ENCODE results near the gene S100A4. TPM values are rescaled to one million over a fixed set of nuclear protein-coding genes. Genes with fewer than 3 reads are reported as not detected.
A peak's percentile ranks its signal among the peaks of the same experiment; 100 is the strongest.

Gene S100A4
- total RNA-seq, 1 donor from 2014 or later = 337 TPM

GRCh38 chr1:153567621-153568366 lies 22.2 kb upstream of the S100A4 start:
- Mint-ChIP-seq H3K27me3 (ENCODE audit: unreplicated experiment) (no peaks in the 10 kb centered on the region), H3K4me3 (ENCODE audit: unreplicated experiment) (no peak overlapping the region), H3K4me1 (ENCODE audit: unreplicated experiment) (peaks cover 59% of the 10 kb centered on the region), H3K36me3 (ENCODE audit: unreplicated experiment) (no peaks in the 10 kb centered on the region), H3K9me3 (ENCODE audit: unreplicated experiment) (no peaks in the 10 kb centered on the region), H3K27ac (ENCODE audit: unreplicated experiment) (peak overlapping the region; percentile 98)
- no peak for TF ChIP-seq CTCF (IDR thresholded peaks at IDR 0.05)
- DNase-seq (ENCODE audit: extremely low spot score, unreplicated experiment) = no peak

- Mint-ChIP-seq H3K4me3 (ENCODE audit: unreplicated experiment) (no peak overlapping the region), H3K36me3 (ENCODE audit: unreplicated experiment) (no peaks in the 10 kb centered on the region), H3K9me3 (ENCODE audit: unreplicated experiment) (no peaks in the 10 kb centered on the region), H3K27ac (ENCODE audit: unreplicated experiment) (peak overlapping the region; percentile 100), H3K4me1 (ENCODE audit: unreplicated experiment) (peaks cover 53% of the 10 kb centered on the region), H3K27me3 (ENCODE audit: unreplicated experiment) (no peaks in the 10 kb centered on the region)
- peak; percentile 99 for DNase-seq (ENCODE audit: extremely low spot score, unreplicated experiment)
- no peak for TF ChIP-seq CTCF (IDR thresholded peaks at IDR 0.05)
Observed at GRCh38 chr1:153566414-153567371, 21.1 kb upstream of the S100A4 start.

GRCh38 chr1:153565529-153566374 lies 20.1 kb upstream of the S100A4 start, which contains the start of gene S100A2:
TSS of gene S100A2 (minus strand) at chr1:153565844. CDS start at chr1:153563877, 1,967 bp downstream.
- H3K4me1 Mint-ChIP-seq (ENCODE audit: unreplicated experiment) = peaks cover 50% of the 10 kb centered on the region
- H3K27me3 Mint-ChIP-seq (ENCODE audit: unreplicated experiment) = no peaks in the 10 kb centered on the region
- H3K27ac Mint-ChIP-seq (ENCODE audit: unreplicated experiment) = peak within 1 kb of the TSS; percentile 100
- no peak for TF ChIP-seq CTCF (IDR thresholded peaks at IDR 0.05)
- H3K9me3 Mint-ChIP-seq (ENCODE audit: unreplicated experiment) = no peaks in the 10 kb centered on the region
- H3K4me3 Mint-ChIP-seq (ENCODE audit: unreplicated experiment) = no peak within 1 kb of the TSS
- H3K36me3 Mint-ChIP-seq (ENCODE audit: unreplicated experiment) = no peaks in the 10 kb centered on the region
- DNase-seq (ENCODE audit: extremely low spot score, unreplicated experiment) = no peak

GRCh38 chr1:153563991-153564390 lies 18.4 kb upstream of the S100A4 start:
- no peak for TF ChIP-seq CTCF (IDR thresholded peaks at IDR 0.05)
- no peaks in the 10 kb centered on the region for H3K36me3 Mint-ChIP-seq (ENCODE audit: unreplicated experiment)
- H3K9me3 Mint-ChIP-seq (ENCODE audit: unreplicated experiment) = no peaks in the 10 kb centered on the region
- DNase-seq (ENCODE audit: extremely low spot score, unreplicated experiment) = no peak
- no peak overlapping the region for H3K4me3 Mint-ChIP-seq (ENCODE audit: unreplicated experiment)
- peak overlapping the region; percentile 82 for H3K27ac Mint-ChIP-seq (ENCODE audit: unreplicated experiment)
- no peaks in the 10 kb centered on the region for H3K27me3 Mint-ChIP-seq (ENCODE audit: unreplicated experiment)
- H3K4me1 Mint-ChIP-seq (ENCODE audit: unreplicated experiment) = peaks cover 50% of the 10 kb centered on the region
